BE2C (cell line): ENCODE data around the gene GRB7.

Source experiments
- DNase-seq: peaks from one replicate; pipeline ENCODE4 v3.0.0-alpha.2; 2020
- H3K27me3 ChIP-seq: fragments of 250-450 bp; sonication (Bioruptor Pico); 2 replicates; pipeline ENCODE4 v1.5.1; 2020; ENCODE audit warnings: mild to moderate bottlenecking
- H3K36me3 ChIP-seq: fragments of 250-450 bp; sonication (Bioruptor Pico); 2 replicates; pipeline ENCODE4 v1.5.1; 2020; ENCODE audit warnings: mild to moderate bottlenecking
- H3K4me1 ChIP-seq: fragments of 250-450 bp; sonication (Bioruptor Pico); 2 replicates; pipeline ENCODE4 v1.5.1; 2020
- H3K4me3 ChIP-seq: 2 replicates; pipeline ENCODE4 v1.5.1; 2011; ENCODE audit warnings: low read depth, low read length
- H3K9me3 ChIP-seq: fragments of 250-450 bp; sonication (Bioruptor Pico); 2 replicates; pipeline ENCODE4 v1.5.1; 2020
- TF ChIP-seq, protein P1 (sequence below): IDR thresholded peaks from 2 replicates; pipeline ENCODE4 v1.5.1; 2012; ENCODE audit warnings: mild to moderate bottlenecking, low read depth, low read length

The GRB7 gene

DNA sequence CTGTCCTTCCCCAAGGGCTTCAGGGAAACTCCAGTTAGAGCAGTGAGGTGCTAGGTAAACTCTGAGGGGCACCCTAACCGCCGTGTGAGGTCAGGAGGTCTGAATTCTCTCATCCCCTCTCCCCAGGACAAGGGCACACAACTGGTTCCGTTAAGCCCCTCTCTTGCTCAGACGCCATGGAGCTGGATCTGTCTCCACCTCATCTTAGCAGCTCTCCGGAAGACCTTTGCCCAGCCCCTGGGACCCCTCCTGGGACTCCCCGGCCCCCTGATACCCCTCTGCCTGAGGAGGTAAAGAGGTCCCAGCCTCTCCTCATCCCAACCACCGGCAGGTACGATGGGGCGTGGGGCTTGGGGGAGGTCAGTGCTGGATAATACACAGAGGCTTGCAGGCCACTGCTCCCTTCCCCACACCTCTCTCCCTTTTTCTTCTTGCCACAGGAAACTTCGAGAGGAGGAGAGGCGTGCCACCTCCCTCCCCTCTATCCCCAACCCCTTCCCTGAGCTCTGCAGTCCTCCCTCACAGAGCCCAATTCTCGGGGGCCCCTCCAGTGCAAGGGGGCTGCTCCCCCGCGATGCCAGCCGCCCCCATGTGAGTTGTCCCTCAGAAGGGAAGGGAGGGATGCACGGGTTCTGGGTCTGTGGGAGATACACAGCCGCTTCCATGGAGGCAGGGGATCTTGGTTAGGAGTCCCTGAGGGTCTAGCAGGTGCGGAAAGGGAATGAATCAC lies 4.6 kb downstream of the GRB7 start:
- H3K4me1 ChIP-seq, result no peaks in the 10 kb centered on the region
- DNase-seq, result no peak
- no peaks in the 10 kb centered on the region for H3K9me3 ChIP-seq
- H3K36me3 ChIP-seq, result no peaks in the 10 kb centered on the region
- peaks cover 74% of the 10 kb centered on the region for H3K27me3 ChIP-seq
- no peak overlapping the region for H3K4me3 ChIP-seq
- TF ChIP-seq, protein P1, sequence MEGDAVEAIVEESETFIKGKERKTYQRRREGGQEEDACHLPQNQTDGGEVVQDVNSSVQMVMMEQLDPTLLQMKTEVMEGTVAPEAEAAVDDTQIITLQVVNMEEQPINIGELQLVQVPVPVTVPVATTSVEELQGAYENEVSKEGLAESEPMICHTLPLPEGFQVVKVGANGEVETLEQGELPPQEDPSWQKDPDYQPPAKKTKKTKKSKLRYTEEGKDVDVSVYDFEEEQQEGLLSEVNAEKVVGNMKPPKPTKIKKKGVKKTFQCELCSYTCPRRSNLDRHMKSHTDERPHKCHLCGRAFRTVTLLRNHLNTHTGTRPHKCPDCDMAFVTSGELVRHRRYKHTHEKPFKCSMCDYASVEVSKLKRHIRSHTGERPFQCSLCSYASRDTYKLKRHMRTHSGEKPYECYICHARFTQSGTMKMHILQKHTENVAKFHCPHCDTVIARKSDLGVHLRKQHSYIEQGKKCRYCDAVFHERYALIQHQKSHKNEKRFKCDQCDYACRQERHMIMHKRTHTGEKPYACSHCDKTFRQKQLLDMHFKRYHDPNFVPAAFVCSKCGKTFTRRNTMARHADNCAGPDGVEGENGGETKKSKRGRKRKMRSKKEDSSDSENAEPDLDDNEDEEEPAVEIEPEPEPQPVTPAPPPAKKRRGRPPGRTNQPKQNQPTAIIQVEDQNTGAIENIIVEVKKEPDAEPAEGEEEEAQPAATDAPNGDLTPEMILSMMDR, result no peak

DNA sequence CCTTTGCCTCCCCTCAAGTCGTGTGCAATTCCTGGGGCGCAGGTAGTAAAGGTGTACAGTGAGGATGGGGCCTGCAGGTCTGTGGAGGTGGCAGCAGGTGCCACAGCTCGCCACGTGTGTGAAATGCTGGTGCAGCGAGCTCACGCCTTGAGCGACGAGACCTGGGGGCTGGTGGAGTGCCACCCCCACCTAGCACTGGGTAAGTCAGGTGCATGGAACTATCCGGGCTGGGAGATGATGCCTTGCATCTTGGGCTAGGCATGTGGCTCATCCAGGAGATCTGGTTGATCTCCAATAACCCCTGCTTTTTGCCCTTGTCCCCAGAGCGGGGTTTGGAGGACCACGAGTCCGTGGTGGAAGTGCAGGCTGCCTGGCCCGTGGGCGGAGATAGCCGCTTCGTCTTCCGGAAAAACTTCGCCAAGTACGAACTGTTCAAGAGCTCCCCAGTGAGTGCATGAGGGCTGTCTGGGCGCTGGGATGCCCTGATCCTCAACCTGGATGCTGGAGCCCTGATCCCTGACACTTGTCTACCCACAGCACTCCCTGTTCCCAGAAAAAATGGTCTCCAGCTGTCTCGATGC lies 5.2 kb downstream of the GRB7 start:
- no peak for DNase-seq
- Histone ChIP-seq H3K9me3 (no peaks in the 10 kb centered on the region), H3K4me1 (no peaks in the 10 kb centered on the region), H3K4me3 (no peak overlapping the region), H3K36me3 (no peaks in the 10 kb centered on the region), H3K27me3 (peaks cover 68% of the 10 kb centered on the region)
- TF ChIP-seq, protein P1, result no peak

DNA sequence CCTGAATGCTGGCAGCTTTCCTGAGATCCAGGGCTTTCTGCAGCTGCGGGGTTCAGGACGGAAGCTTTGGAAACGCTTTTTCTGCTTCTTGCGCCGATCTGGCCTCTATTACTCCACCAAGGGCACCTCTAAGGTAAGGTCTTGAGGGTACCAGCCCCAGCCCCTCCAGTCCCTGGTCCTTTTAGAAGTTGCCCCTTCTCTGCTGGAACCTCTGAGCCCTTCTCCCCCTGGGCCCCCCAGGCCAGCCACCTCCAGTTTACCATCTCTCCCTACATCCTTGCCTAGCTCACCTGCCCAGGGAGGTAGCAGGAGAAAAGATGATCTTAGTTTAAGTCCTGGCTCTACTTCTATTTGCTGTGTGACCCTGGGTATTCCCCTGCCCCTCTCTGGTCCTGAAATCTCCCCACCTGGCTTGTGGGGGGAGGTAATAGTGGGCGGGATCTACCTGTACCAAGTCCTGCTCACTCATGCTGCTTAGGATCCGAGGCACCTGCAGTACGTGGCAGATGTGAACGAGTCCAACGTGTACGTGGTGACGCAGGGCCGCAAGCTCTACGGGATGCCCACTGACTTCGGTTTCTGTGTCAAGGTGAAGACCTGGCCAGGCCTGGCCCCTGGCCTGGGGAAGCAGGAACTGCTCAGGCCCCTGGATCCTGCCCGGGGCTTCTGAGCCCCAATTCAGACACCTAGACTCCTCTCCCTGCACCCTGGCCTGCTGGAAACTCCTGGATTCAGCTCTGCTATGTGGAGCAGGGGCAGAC lies 6.5 kb downstream of the GRB7 start:
- DNase-seq, result no peak
- Histone ChIP-seq H3K9me3 (no peaks in the 10 kb centered on the region), H3K27me3 (peaks cover 58% of the 10 kb centered on the region), H3K4me1 (no peaks in the 10 kb centered on the region), H3K36me3 (no peaks in the 10 kb centered on the region), H3K4me3 (no peak overlapping the region)
- TF ChIP-seq, protein P1, result no peak

DNA sequence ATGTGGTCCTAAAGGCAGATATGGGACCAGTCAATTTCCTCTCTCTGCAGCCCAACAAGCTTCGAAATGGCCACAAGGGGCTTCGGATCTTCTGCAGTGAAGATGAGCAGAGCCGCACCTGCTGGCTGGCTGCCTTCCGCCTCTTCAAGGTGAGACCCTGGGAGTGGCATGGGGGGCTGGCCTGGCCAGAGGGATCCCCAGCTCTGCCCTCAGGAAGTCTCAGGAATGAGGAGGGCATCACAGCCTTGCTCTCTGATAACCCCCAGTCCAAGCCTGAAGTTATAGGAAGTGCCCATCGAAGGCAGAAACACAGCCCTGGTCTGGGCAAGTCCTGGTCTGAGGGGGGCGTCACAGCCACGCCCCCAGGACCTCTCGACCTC lies 7.1 kb downstream of the GRB7 start:
- Histone ChIP-seq H3K4me1 (no peaks in the 10 kb centered on the region), H3K4me3 (no peak overlapping the region), H3K27me3 (peaks cover 52% of the 10 kb centered on the region), H3K36me3 (no peaks in the 10 kb centered on the region), H3K9me3 (no peaks in the 10 kb centered on the region)
- DNase-seq, result no peak
- TF ChIP-seq, protein P1, result no peak

DNA sequence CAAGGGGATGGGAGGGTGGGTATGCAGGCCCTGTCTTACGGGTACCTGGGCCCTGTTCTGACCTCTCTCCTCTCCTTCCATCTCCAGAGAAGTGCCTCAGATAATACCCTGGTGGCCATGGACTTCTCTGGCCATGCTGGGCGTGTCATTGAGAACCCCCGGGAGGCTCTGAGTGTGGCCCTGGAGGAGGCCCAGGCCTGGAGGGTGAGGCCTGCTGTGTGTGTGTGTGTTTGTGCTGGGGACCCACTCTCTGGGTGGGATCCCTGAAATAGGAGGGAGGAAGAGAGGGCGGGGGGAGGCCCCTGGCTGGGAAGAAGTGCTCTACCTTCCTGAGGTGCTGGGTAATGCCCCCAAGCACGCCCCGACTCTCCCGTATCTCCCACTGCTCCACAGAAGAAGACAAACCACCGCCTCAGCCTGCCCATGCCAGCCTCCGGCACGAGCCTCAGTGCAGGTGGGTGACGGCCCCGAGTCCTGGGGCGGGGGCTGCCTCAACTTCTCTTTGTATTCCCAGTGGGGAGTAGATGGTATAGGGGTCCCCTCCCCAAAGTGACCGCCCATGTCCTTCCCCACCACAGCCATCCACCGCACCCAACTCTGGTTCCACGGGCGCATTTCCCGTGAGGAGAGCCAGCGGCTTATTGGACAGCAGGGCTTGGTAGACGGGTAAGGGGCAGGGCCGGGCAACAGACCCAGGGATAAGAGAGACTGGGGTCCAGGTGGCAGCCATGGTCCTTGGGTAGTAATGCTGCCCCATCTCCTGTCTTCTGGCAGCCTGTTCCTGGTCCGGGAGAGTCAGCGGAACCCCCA lies 7.8 kb downstream of the GRB7 start:
- TF ChIP-seq, protein P1, result no peak
- Histone ChIP-seq H3K4me3 (no peak overlapping the region), H3K36me3 (no peaks in the 10 kb centered on the region), H3K27me3 (peaks cover 45% of the 10 kb centered on the region), H3K9me3 (no peaks in the 10 kb centered on the region), H3K4me1 (no peaks in the 10 kb centered on the region)
- DNase-seq, result no peak
